ENCODE results near the gene PRPF18. TPM values are rescaled to one million over a fixed set of nuclear protein-coding genes. Genes with fewer than 3 reads are reported as not detected.

PRPF18 gene
- total RNA-seq, 1 experiment from 2014 or later = 13.4 TPM

- TF ChIP-seq ARID4B (CRISPR knock-in tag; IDR thresholded peaks at IDR 0.05; ENCODE audit: borderline replicate concordance) (no peak), ESRRA (CRISPR knock-in tag; IDR thresholded peaks at IDR 0.05; ENCODE audit: borderline replicate concordance) (no peak), ZNF512 (CRISPR knock-in tag; IDR thresholded peaks at IDR 0.05; ENCODE audit: borderline replicate concordance) (no peak), ZSCAN18 (CRISPR knock-in tag; IDR thresholded peaks at IDR 0.05) (no peak), ZNF423 (CRISPR knock-in tag; IDR thresholded peaks at IDR 0.05) (no peak), ZNF138 (CRISPR knock-in tag; conservative IDR thresholded peaks at IDR 0.05) (no peak), MLX (CRISPR knock-in tag; IDR thresholded peaks at IDR 0.05) (no peak), PRDM15 (CRISPR knock-in tag; IDR thresholded peaks at IDR 0.05) (no peak), ATF2 (CRISPR knock-in tag; IDR thresholded peaks at IDR 0.05; ENCODE audit: borderline replicate concordance, low read depth) (no peak), RELA (CRISPR knock-in tag; IDR thresholded peaks at IDR 0.05; ENCODE audit: borderline replicate concordance) (no peak), NR3C1 (CRISPR knock-in tag; conservative IDR thresholded peaks at IDR 0.05; ENCODE audit: low read depth) (no peak), SP1 (CRISPR knock-in tag; conservative IDR thresholded peaks at IDR 0.05) (no peak), HMGXB4 (CRISPR knock-in tag; IDR thresholded peaks at IDR 0.05) (no peak)
Observed at GRCh38 chr10:13673156-13673555, 86.4 kb downstream of the PRPF18 start (continued).
